OCI-LY1 (cell line): Measurements from ENCODE around the gene TBC1D16.

Experiments used
- H2AFZ ChIP-seq: fragments of 200-600 bp; sonication (generic), shearing (Covaris generic); 2 replicates; pipeline ENCODE4 v1.6.0; 2014; ENCODE audit warnings: antibody characterized with exemption, mild to moderate bottlenecking, low read length
- H3F3A ChIP-seq: fragments of 200-600 bp; sonication (generic), shearing (Covaris generic); 2 replicates; pipeline ENCODE4 v1.6.0; 2014; ENCODE audit warnings: mild to moderate bottlenecking, antibody characterized with exemption, low read length, moderate library complexity; ENCODE audit not compliant: insufficient read depth
- H3K27ac ChIP-seq: fragments of 200-600 bp; sonication (generic); 2 replicates; pipeline ENCODE4 v1.5.1; 2014; ENCODE audit warnings: low read length, mixed run types, mild to moderate bottlenecking, low read depth; ENCODE audit not compliant: poor library complexity, severe bottlenecking
- H3K27me3 ChIP-seq: fragments of 200-600 bp; sonication (generic); 2 replicates; pipeline ENCODE4 v1.6.0; 2014; ENCODE audit warnings: antibody characterized with exemption, mild to moderate bottlenecking, low read length, moderate library complexity; ENCODE audit not compliant: insufficient read depth
- H3K36me3 ChIP-seq: fragments of 200-600 bp; sonication (generic); 2 replicates; pipeline ENCODE4 v1.6.1; 2014; ENCODE audit warnings: mild to moderate bottlenecking, antibody characterized with exemption, low read length, moderate library complexity, mixed read lengths; ENCODE audit not compliant: insufficient read depth
- H3K4me1 ChIP-seq: fragments of 200-600 bp; sonication (generic); 2 replicates; pipeline ENCODE4 v1.5.1; 2014; ENCODE audit warnings: mild to moderate bottlenecking, low read length, moderate library complexity; ENCODE audit not compliant: insufficient read depth, severe bottlenecking
- H3K4me2 ChIP-seq: fragments of 200-600 bp; sonication (generic), shearing (Covaris generic); 2 replicates; pipeline ENCODE4 v1.6.1; 2014; ENCODE audit warnings: low read length
- H3K4me3 ChIP-seq: fragments of 200-600 bp; sonication (generic); 2 replicates; pipeline ENCODE4 v1.5.1; 2014; ENCODE audit warnings: low read length, low read depth, mild to moderate bottlenecking, mixed read lengths; ENCODE audit not compliant: poor library complexity, severe bottlenecking
- H3K79me2 ChIP-seq: fragments of 200-600 bp; shearing (Covaris generic); 2 replicates; pipeline ENCODE4 v1.6.1; 2016; ENCODE audit warnings: mixed run types, low read length, mixed read lengths; ENCODE audit not compliant: insufficient read depth
- H3K9ac ChIP-seq: fragments of 200-600 bp; sonication (generic), shearing (Covaris generic); 2 replicates; pipeline ENCODE4 v1.6.1; 2014; ENCODE audit warnings: mild to moderate bottlenecking, low read length, mixed read lengths
- H3K9me2 ChIP-seq: fragments of 200-600 bp; sonication (generic), shearing (Covaris generic); 2 replicates; pipeline ENCODE4 v1.6.1; 2014; ENCODE audit warnings: low read depth, mild to moderate bottlenecking, low read length, mixed read lengths
- H3K9me3 ChIP-seq: fragments of 200-600 bp; shearing (Covaris generic); 2 replicates; pipeline ENCODE4 v1.6.1; 2014; ENCODE audit warnings: low read length, mixed read lengths
- H4K20me1 ChIP-seq: fragments of 200-600 bp; sonication (generic), shearing (Covaris generic); 2 replicates; pipeline ENCODE4 v1.6.0; 2016; ENCODE audit warnings: mild to moderate bottlenecking, low read length; ENCODE audit not compliant: insufficient read depth
- CTCF ChIP-seq: fragments of 200-600 bp; sonication (generic), shearing (Covaris generic); IDR thresholded peaks from 2 replicates; pipeline ENCODE4 v1.5.1; 2017; ENCODE audit warnings: mild to moderate bottlenecking, antibody characterized with exemption, low read length, moderate library complexity, mixed read lengths
- EZH2 ChIP-seq: fragments of 200-600 bp; sonication (generic), shearing (Covaris generic); IDR thresholded peaks from 2 replicates; pipeline ENCODE4 v1.8.0; 2017; ENCODE audit warnings: borderline replicate concordance, mixed run types, mild to moderate bottlenecking, antibody characterized with exemption, low read length, moderate library complexity, mixed read lengths

The TBC1D16 gene

GRCh38 chr17:79902146-79902791, 133.4 kb downstream of the TBC1D16 start:
- Histone ChIP-seq H3K36me3 (no peaks in the 10 kb centered on the region), H3K9ac (no peak overlapping the region)

GRCh38 chr17:79901131-79901530, 134.5 kb downstream of the TBC1D16 start:
- no peak for TF ChIP-seq EZH2
- no peak for TF ChIP-seq CTCF
- Histone ChIP-seq H3K27me3 (peaks cover 5% of the 10 kb centered on the region; the same call in 1 of the 2 replicates), H3K27ac (no peak overlapping the region), H2AFZ (no peak overlapping the region), H3K79me2 (no peaks in the 10 kb centered on the region), H3K4me1 (no peaks in the 10 kb centered on the region), H4K20me1 (no peaks in the 10 kb centered on the region), H3K36me3 (no peaks in the 10 kb centered on the region), H3K9me2 (no peaks in the 10 kb centered on the region), H3F3A (no peaks in the 10 kb centered on the region), H3K4me3 (no peak overlapping the region), H3K9me3 (no peaks in the 10 kb centered on the region), H3K9ac (no peak overlapping the region), H3K4me2 (no peak overlapping the region)

More at GRCh38 chr17:79902146-79902791, 133.4 kb downstream of the TBC1D16 start:
- H3K4me2 ChIP-seq: no peak overlapping the region
- no peaks in the 10 kb centered on the region for H3K4me1 ChIP-seq
- H3K27me3 ChIP-seq: peaks cover 5% of the 10 kb centered on the region; the same call in 1 of the 2 replicates
- H2AFZ ChIP-seq: no peak overlapping the region
- H3K9me3 ChIP-seq: no peaks in the 10 kb centered on the region
- no peaks in the 10 kb centered on the region for H3F3A ChIP-seq
- H4K20me1 ChIP-seq: no peaks in the 10 kb centered on the region
- H3K27ac ChIP-seq: no peak overlapping the region
- no peaks in the 10 kb centered on the region for H3K79me2 ChIP-seq
- no peak overlapping the region for H3K4me3 ChIP-seq
- no peak for TF ChIP-seq CTCF
- no peak for TF ChIP-seq EZH2
- no peaks in the 10 kb centered on the region for H3K9me2 ChIP-seq

GRCh38 chr17:79899584-79899983, 136.1 kb downstream of the TBC1D16 start:
- Histone ChIP-seq H3K27ac (no peak overlapping the region), H3K4me1 (no peaks in the 10 kb centered on the region), H3K27me3 (peaks cover 5% of the 10 kb centered on the region; the same call in 1 of the 2 replicates), H3K4me3 (no peak overlapping the region), H4K20me1 (no peaks in the 10 kb centered on the region), H3K9me3 (no peaks in the 10 kb centered on the region), H3F3A (no peaks in the 10 kb centered on the region), H3K79me2 (no peaks in the 10 kb centered on the region), H3K36me3 (no peaks in the 10 kb centered on the region), H3K4me2 (no peak overlapping the region), H3K9me2 (no peaks in the 10 kb centered on the region), H2AFZ (no peak overlapping the region), H3K9ac (no peak overlapping the region)
- no peak for TF ChIP-seq CTCF
